HepG2 (cell line): Measurements from ENCODE around the gene FLYWCH1. TPM values are rescaled to one million over a fixed set of nuclear protein-coding genes. Genes with fewer than 3 reads are reported as not detected.

Experiments
- ATRX ChIP-seq: sonication (generic); formaldehyde crosslinking; IDR thresholded peaks from 2 replicates; pipeline ENCODE4 v1.4.0; 2020; ENCODE audit warnings: missing genetic modification reagents, borderline replicate concordance
- FOXK1 ChIP-seq: sonication (generic); formaldehyde crosslinking; IDR thresholded peaks from 2 replicates; pipeline ENCODE4 v1.4.0; 2020; ENCODE audit warnings: low read depth, missing genetic modification reagents, borderline replicate concordance
- FOXK2 ChIP-seq: fragments of 450-650 bp; IDR thresholded peaks from 2 replicates; pipeline ENCODE4 v1.6.1; 2016
- GLI4 ChIP-seq: sonication (generic); formaldehyde crosslinking; IDR thresholded peaks from 2 replicates; pipeline ENCODE4 v1.5.1; 2020; ENCODE audit warnings: missing genetic modification reagents, mild to moderate bottlenecking, moderate library complexity, borderline replicate concordance
- ISL2 ChIP-seq: sonication (generic); formaldehyde crosslinking; IDR thresholded peaks from 2 replicates; pipeline ENCODE4 v1.5.0; 2020; ENCODE audit warnings: missing genetic modification reagents
- KLF13 ChIP-seq: sonication (generic); formaldehyde crosslinking; IDR thresholded peaks from 2 replicates; pipeline ENCODE4 v1.4.0; 2020; ENCODE audit warnings: mild to moderate bottlenecking, missing genetic modification reagents
- MAFK ChIP-seq, 2 experiments: IDR thresholded peaks in 1 of 2; conservative IDR thresholded peaks in 1 of 2; 2 replicates each; pipeline ENCODE4 v1.6.1; 2011; ENCODE audit warnings: improper control_type of control experiment in 2 of 2, low read length in 2 of 2
- NCOA2 ChIP-seq: sonication (generic); formaldehyde crosslinking; IDR thresholded peaks from 2 replicates; pipeline ENCODE4 v1.8.0; 2022; ENCODE audit warnings: inconsistent platforms
- NPAS2 ChIP-seq: sonication (generic); formaldehyde crosslinking; IDR thresholded peaks from 2 replicates; pipeline ENCODE4 v1.8.0; 2022; ENCODE audit warnings: mild to moderate bottlenecking, missing genetic modification reagents, borderline replicate concordance
- SPEN ChIP-seq: sonication (generic); formaldehyde crosslinking; IDR thresholded peaks from 2 replicates; pipeline ENCODE4 v1.5.1; 2020; ENCODE audit warnings: low read depth, mild to moderate bottlenecking, missing genetic modification reagents
- TOE1 ChIP-seq: sonication (generic); formaldehyde crosslinking; IDR thresholded peaks from 2 replicates; pipeline ENCODE4 v1.4.0; 2020; ENCODE audit warnings: mild to moderate bottlenecking, missing genetic modification reagents
- ZNF251 ChIP-seq: sonication (generic); formaldehyde crosslinking; IDR thresholded peaks from 2 replicates; pipeline ENCODE4 v1.9.0; 2021; ENCODE audit warnings: mild to moderate bottlenecking, missing genetic modification reagents
- ZNF556 ChIP-seq: sonication (generic); formaldehyde crosslinking; IDR thresholded peaks from 2 replicates; pipeline ENCODE4 v1.4.0; 2020; ENCODE audit warnings: mild to moderate bottlenecking, missing genetic modification reagents, borderline replicate concordance
- ZNF558 ChIP-seq: sonication (generic); formaldehyde crosslinking; IDR thresholded peaks from 2 replicates; pipeline ENCODE4 v1.9.0; 2022; ENCODE audit warnings: mild to moderate bottlenecking, missing genetic modification reagents, borderline replicate concordance
- ZNF777 ChIP-seq: sonication (generic); formaldehyde crosslinking; IDR thresholded peaks from 2 replicates; pipeline ENCODE4 v1.4.0; 2020; ENCODE audit warnings: missing genetic modification reagents
- ZNF790 ChIP-seq: sonication (generic); formaldehyde crosslinking; IDR thresholded peaks from 2 replicates; pipeline ENCODE4 v1.8.0; 2022; ENCODE audit warnings: missing genetic modification reagents, mild to moderate bottlenecking, borderline replicate concordance
- ZNF841 ChIP-seq: sonication (generic); formaldehyde crosslinking; IDR thresholded peaks from 2 replicates; pipeline ENCODE4 v1.8.1; 2023; ENCODE audit warnings: missing genetic modification reagents, borderline replicate concordance
- ZNF879 ChIP-seq: sonication (generic); formaldehyde crosslinking; IDR thresholded peaks from 2 replicates; pipeline ENCODE4 v1.8.1; 2023; ENCODE audit warnings: missing genetic modification reagents
- polyA plus RNA-seq, 8 experiments: library from polyadenylated mRNA; depleted of rRNA in 3 of 8; stranded (reverse) in 7 of 8; unstranded in 1 of 8; fragments of >200 nt; fragmentation: Illumina TruSeq in 4 of 8; extraction: Trizol in 4 of 8; gene quantifications; 2 replicates each; pipeline versions ENCODE4 v1.2.1 to v1.2.3, GENCODE V29; 2011 to 2016; ENCODE audit warnings: low read depth in 4 of 8, missing spikeins in 1 of 8, mixed read lengths in 1 of 8; ENCODE audit not compliant: insufficient read depth in 1 of 8
- total RNA-seq, 5 experiments: library from RNA; depleted of rRNA; stranded (reverse); fragments of >200 nt; fragmentation: Illumina TruSeq; extraction: Trizol; gene quantifications; 2 replicates each; pipeline ENCODE4 v1.2.3, GENCODE V29; 2016; ENCODE audit warnings: low read depth in 1 of 5
- TF ChIP-seq, protein P1 (sequence below): sonication (generic); formaldehyde crosslinking; IDR thresholded peaks from 2 replicates; pipeline ENCODE4 v1.8.1; 2022; ENCODE audit warnings: mild to moderate bottlenecking, missing genetic modification reagents
- TF ChIP-seq, protein P2 (sequence below), 2 experiments: sonication (generic) in 1 of 2; formaldehyde crosslinking in 1 of 2; IDR thresholded peaks; 2 replicates each; pipeline versions ENCODE4 v1.4.0 to v1.6.1; 2016 to 2020; ENCODE audit warnings: borderline replicate concordance in 1 of 2, low read depth in 1 of 2, mild to moderate bottlenecking in 1 of 2, missing genetic modification reagents in 1 of 2
- TF ChIP-seq, protein P3 (sequence below): sonication (generic); formaldehyde crosslinking; IDR thresholded peaks from 2 replicates; pipeline ENCODE4 v1.8.0; 2022; ENCODE audit warnings: missing genetic modification reagents, low read depth, mild to moderate bottlenecking, borderline replicate concordance
- TF ChIP-seq, protein P4 (sequence below): sonication (generic); formaldehyde crosslinking; IDR thresholded peaks from 2 replicates; pipeline ENCODE4 v1.5.0; 2020; ENCODE audit warnings: mild to moderate bottlenecking, missing genetic modification reagents, moderate library complexity

Gene FLYWCH1
- total and polyA plus RNA-seq, 2 of the 13 experiments (the other 11 are each of a cell fraction or from before 2014, with no cell fraction given), result 7.3 to 12.4 TPM

DNA sequence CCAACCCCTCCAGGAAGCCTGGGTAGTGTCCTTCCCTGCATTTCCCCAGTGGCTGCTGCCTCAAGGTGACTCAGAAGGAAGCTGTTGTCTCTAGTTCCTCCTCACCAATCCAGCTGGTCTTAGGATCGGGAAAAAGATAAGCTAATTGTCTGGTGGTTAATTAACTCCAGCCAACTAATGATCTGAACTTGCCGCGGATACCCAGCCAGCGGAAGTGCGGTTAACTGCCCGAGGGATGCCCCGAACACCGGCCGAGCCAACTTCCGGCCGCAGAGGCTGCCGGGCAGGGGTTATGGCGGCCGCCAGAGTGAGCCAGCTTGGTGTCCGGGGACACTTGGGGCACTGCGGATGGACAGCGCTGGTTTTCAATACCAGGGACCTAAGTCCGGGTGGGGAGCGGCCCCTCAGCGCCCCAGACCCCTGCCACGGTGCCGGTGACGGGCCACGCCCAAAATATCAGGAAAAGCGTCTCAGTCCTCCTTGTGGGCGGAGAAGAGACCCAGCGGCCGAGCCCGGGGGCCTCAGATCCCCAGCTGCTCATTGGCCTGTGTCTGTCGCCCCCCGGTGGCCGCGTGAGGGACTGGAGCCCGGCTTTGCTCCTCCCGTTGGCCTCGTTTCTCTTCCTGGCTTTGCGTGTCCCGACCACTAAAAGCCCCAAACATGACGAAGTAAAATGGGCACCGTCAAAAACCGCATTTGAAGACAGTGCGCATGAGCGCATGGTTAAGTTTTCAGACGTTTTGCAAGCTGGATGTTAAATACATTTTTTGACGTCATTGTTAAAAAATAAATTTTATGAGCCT, 43.5 kb upstream of the FLYWCH1 start (continued):
- TF ChIP-seq, protein P1, sequence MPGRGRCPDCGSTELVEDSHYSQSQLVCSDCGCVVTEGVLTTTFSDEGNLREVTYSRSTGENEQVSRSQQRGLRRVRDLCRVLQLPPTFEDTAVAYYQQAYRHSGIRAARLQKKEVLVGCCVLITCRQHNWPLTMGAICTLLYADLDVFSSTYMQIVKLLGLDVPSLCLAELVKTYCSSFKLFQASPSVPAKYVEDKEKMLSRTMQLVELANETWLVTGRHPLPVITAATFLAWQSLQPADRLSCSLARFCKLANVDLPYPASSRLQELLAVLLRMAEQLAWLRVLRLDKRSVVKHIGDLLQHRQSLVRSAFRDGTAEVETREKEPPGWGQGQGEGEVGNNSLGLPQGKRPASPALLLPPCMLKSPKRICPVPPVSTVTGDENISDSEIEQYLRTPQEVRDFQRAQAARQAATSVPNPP (CRISPR knock-in tag), result no peak
- TF ChIP-seq KLF13 (CRISPR knock-in tag) (no peak), ZNF558 (CRISPR knock-in tag) (no peak), ISL2 (CRISPR knock-in tag) (peak; percentile 39; the same call in 1 of the 2 replicates), FOXK1 (CRISPR knock-in tag) (peak; percentile 73), TOE1 (CRISPR knock-in tag) (peak; percentile 68), ZNF777 (CRISPR knock-in tag) (peak; percentile 52), SPEN (CRISPR knock-in tag) (peak; percentile 83), ZNF879 (no peak), NPAS2 (CRISPR knock-in tag) (no peak), MAFK (conservative IDR thresholded peaks at IDR 0.05 in 1 of 2, IDR thresholded peaks at IDR 0.05 in 1 of 2; ENCODE audit: low read length in 2 of 2) (no peak), ATRX (CRISPR knock-in tag) (no peak), ZNF251 (CRISPR knock-in tag) (no peak), NCOA2 (peak; percentile 45; the same call in 1 of the 2 replicates), ZNF790 (0 out of 2 replicates have a peak, but pooled peaks have one; percentile 49), ZNF841 (CRISPR knock-in tag) (no peak), GLI4 (CRISPR knock-in tag) (peak; percentile 54; the same call in 1 of the 2 replicates), ZNF556 (CRISPR knock-in tag) (peak; percentile 30; the same call in 1 of the 2 replicates), FOXK2 (no peak)
- TF ChIP-seq, protein P2, sequence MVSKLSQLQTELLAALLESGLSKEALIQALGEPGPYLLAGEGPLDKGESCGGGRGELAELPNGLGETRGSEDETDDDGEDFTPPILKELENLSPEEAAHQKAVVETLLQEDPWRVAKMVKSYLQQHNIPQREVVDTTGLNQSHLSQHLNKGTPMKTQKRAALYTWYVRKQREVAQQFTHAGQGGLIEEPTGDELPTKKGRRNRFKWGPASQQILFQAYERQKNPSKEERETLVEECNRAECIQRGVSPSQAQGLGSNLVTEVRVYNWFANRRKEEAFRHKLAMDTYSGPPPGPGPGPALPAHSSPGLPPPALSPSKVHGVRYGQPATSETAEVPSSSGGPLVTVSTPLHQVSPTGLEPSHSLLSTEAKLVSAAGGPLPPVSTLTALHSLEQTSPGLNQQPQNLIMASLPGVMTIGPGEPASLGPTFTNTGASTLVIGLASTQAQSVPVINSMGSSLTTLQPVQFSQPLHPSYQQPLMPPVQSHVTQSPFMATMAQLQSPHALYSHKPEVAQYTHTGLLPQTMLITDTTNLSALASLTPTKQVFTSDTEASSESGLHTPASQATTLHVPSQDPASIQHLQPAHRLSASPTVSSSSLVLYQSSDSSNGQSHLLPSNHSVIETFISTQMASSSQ (IDR thresholded peaks at IDR 0.05; ENCODE audit: low read depth), result 0 out of 2 replicates have a peak, but pooled peaks have one; percentile 14
- TF ChIP-seq, protein P2 (CRISPR knock-in tag; IDR thresholded peaks at IDR 0.05; ENCODE audit: borderline replicate concordance), result peak; percentile 57; the same call in 1 of the 2 replicates
- TF ChIP-seq, protein P3, sequence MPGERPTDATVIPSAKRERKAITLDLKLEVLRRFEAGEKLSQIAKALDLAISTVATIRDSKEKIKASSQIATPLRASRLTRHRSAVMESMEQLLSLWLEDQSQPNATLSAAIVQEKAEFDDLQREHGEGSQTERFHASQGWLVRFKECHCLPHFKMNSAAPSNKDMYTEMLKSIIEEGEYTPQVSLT (CRISPR knock-in tag), result no peak
- TF ChIP-seq, protein P4, sequence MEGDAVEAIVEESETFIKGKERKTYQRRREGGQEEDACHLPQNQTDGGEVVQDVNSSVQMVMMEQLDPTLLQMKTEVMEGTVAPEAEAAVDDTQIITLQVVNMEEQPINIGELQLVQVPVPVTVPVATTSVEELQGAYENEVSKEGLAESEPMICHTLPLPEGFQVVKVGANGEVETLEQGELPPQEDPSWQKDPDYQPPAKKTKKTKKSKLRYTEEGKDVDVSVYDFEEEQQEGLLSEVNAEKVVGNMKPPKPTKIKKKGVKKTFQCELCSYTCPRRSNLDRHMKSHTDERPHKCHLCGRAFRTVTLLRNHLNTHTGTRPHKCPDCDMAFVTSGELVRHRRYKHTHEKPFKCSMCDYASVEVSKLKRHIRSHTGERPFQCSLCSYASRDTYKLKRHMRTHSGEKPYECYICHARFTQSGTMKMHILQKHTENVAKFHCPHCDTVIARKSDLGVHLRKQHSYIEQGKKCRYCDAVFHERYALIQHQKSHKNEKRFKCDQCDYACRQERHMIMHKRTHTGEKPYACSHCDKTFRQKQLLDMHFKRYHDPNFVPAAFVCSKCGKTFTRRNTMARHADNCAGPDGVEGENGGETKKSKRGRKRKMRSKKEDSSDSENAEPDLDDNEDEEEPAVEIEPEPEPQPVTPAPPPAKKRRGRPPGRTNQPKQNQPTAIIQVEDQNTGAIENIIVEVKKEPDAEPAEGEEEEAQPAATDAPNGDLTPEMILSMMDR (CRISPR knock-in tag), result peak; percentile 97
